Stimulated activated memory B cell treated with anti-CD40 and anti-IgM and Interleukin-4, amounts not matched to agents 10 μg/mL and 1 μg/mL and 100 μg/mL, for 72 hours (primary cell): ENCODE results near the gene TMEM63C.

ENCODE experiments used
- ATAC-seq: fragments of 150-1000 bp; cut with Tn5 transposase; 2 replicates; pipeline ENCODE4 v1.10.0; 2021
- H3K27ac Mint-ChIP-seq: one replicate; pipeline ENCODE4 v1.8.0; 2022; ENCODE audit warnings: mild to moderate bottlenecking, mixed read lengths
- H3K27me3 Mint-ChIP-seq: one replicate; pipeline ENCODE4 v1.8.0; 2022; ENCODE audit warnings: mixed read lengths
- H3K36me3 Mint-ChIP-seq: one replicate; pipeline ENCODE4 v1.8.0; 2022; ENCODE audit warnings: mixed read lengths
- H3K4me1 Mint-ChIP-seq: one replicate; pipeline ENCODE4 v1.8.0; 2022; ENCODE audit warnings: mixed read lengths
- H3K4me3 Mint-ChIP-seq: one replicate; pipeline ENCODE4 v1.8.0; 2022; ENCODE audit warnings: mild to moderate bottlenecking, moderate library complexity, mixed read lengths
- H3K9me3 Mint-ChIP-seq: one replicate; pipeline ENCODE4 v1.8.0; 2022; ENCODE audit warnings: mixed read lengths

The TMEM63C gene

GRCh38 chr14:77178656-77179055 lies 2.9 kb upstream of the TMEM63C start:
- H3K36me3 Mint-ChIP-seq, result no peaks in the 10 kb centered on the region
- no peaks in the 10 kb centered on the region for H3K9me3 Mint-ChIP-seq
- H3K27me3 Mint-ChIP-seq, result peaks cover under 1% of the 10 kb centered on the region
- no peak for ATAC-seq
- peaks cover 20% of the 10 kb centered on the region for H3K4me1 Mint-ChIP-seq
- H3K27ac Mint-ChIP-seq, result no peak overlapping the region
- no peak overlapping the region for H3K4me3 Mint-ChIP-seq

GRCh38 chr14:77180726-77181602 lies 634 bp upstream of the TMEM63C start:
- Mint-ChIP-seq H3K27me3 (peaks cover 15% of the 10 kb centered on the region), H3K27ac (peak overlapping the region; percentile 62)
- no peak for ATAC-seq

GRCh38 chr14:77183896-77184295 lies 2.3 kb downstream of the TMEM63C start:
- Mint-ChIP-seq H3K4me3 (no peak overlapping the region), H3K4me1 (peaks cover 23% of the 10 kb centered on the region), H3K27me3 (peaks cover 29% of the 10 kb centered on the region), H3K27ac (no peak overlapping the region), H3K9me3 (no peaks in the 10 kb centered on the region), H3K36me3 (no peaks in the 10 kb centered on the region)
- ATAC-seq, result no peak

More at GRCh38 chr14:77180726-77181602, 634 bp upstream of the TMEM63C start:
- Mint-ChIP-seq H3K9me3 (no peaks in the 10 kb centered on the region), H3K4me1 (peaks cover 27% of the 10 kb centered on the region), H3K4me3 (peak overlapping the region; percentile 77), H3K36me3 (no peaks in the 10 kb centered on the region)

GRCh38 chr14:77184396-77185092 lies 2.9 kb downstream of the TMEM63C start:
- H3K27ac Mint-ChIP-seq, result no peak overlapping the region
- ATAC-seq, result no peak
- H3K27me3 Mint-ChIP-seq, result peaks cover 29% of the 10 kb centered on the region
- peaks cover 23% of the 10 kb centered on the region for H3K4me1 Mint-ChIP-seq
- no peaks in the 10 kb centered on the region for H3K36me3 Mint-ChIP-seq
- no peak overlapping the region for H3K4me3 Mint-ChIP-seq
- H3K9me3 Mint-ChIP-seq, result no peaks in the 10 kb centered on the region

- H3K4me3 Mint-ChIP-seq, result no peak overlapping the region
- ATAC-seq, result no peak
- no peaks in the 10 kb centered on the region for H3K9me3 Mint-ChIP-seq
- H3K27me3 Mint-ChIP-seq, result peaks cover 29% of the 10 kb centered on the region
- no peaks in the 10 kb centered on the region for H3K36me3 Mint-ChIP-seq
- peaks cover 23% of the 10 kb centered on the region for H3K4me1 Mint-ChIP-seq
- H3K27ac Mint-ChIP-seq, result no peak overlapping the region
Observed at GRCh38 chr14:77185093-77185465, 3.5 kb downstream of the TMEM63C start.

- H3K4me1 Mint-ChIP-seq, result peaks cover 16% of the 10 kb centered on the region
- H3K27me3 Mint-ChIP-seq, result peaks cover 29% of the 10 kb centered on the region
- ATAC-seq, result no peak
- H3K36me3 Mint-ChIP-seq, result no peaks in the 10 kb centered on the region
- no peak overlapping the region for H3K27ac Mint-ChIP-seq
- H3K4me3 Mint-ChIP-seq, result no peak overlapping the region
- no peaks in the 10 kb centered on the region for H3K9me3 Mint-ChIP-seq
Observed at GRCh38 chr14:77186911-77187648, 5.5 kb downstream of the TMEM63C start.

- no peaks in the 10 kb centered on the region for H3K9me3 Mint-ChIP-seq
- H3K4me3 Mint-ChIP-seq, result no peak overlapping the region
- H3K27me3 Mint-ChIP-seq, result peaks cover 29% of the 10 kb centered on the region
- H3K4me1 Mint-ChIP-seq, result peaks cover 11% of the 10 kb centered on the region
- ATAC-seq, result peak; percentile 9
- H3K36me3 Mint-ChIP-seq, result no peaks in the 10 kb centered on the region
- H3K27ac Mint-ChIP-seq, result no peak overlapping the region
Observed at GRCh38 chr14:77187649-77188012, 6.0 kb downstream of the TMEM63C start.

- H3K27ac Mint-ChIP-seq, result no peak overlapping the region
- no peak overlapping the region for H3K4me3 Mint-ChIP-seq
- H3K27me3 Mint-ChIP-seq, result peaks cover 27% of the 10 kb centered on the region
- no peak for ATAC-seq
- H3K36me3 Mint-ChIP-seq, result no peaks in the 10 kb centered on the region
- H3K9me3 Mint-ChIP-seq, result no peaks in the 10 kb centered on the region
- H3K4me1 Mint-ChIP-seq, result peaks cover 4% of the 10 kb centered on the region
Observed at GRCh38 chr14:77189479-77189878, 7.9 kb downstream of the TMEM63C start.

GRCh38 chr14:77190977-77191376 lies 9.4 kb downstream of the TMEM63C start:
- H3K27me3 Mint-ChIP-seq, result peaks cover 14% of the 10 kb centered on the region
- ATAC-seq, result no peak
- H3K27ac Mint-ChIP-seq, result no peak overlapping the region
- no peaks in the 10 kb centered on the region for H3K36me3 Mint-ChIP-seq
- no peaks in the 10 kb centered on the region for H3K4me1 Mint-ChIP-seq
- H3K9me3 Mint-ChIP-seq, result no peaks in the 10 kb centered on the region
- no peak overlapping the region for H3K4me3 Mint-ChIP-seq

- no peaks in the 10 kb centered on the region for H3K4me1 Mint-ChIP-seq
- H3K27ac Mint-ChIP-seq, result no peak overlapping the region
- H3K4me3 Mint-ChIP-seq, result no peak overlapping the region
- ATAC-seq, result no peak
- no peaks in the 10 kb centered on the region for H3K36me3 Mint-ChIP-seq
- peaks cover 20% of the 10 kb centered on the region for H3K27me3 Mint-ChIP-seq
- no peaks in the 10 kb centered on the region for H3K9me3 Mint-ChIP-seq
Observed at GRCh38 chr14:77194706-77195105, 13.1 kb downstream of the TMEM63C start.

GRCh38 chr14:77195766-77196165 lies 14.2 kb downstream of the TMEM63C start:
- Mint-ChIP-seq H3K27ac (no peak overlapping the region), H3K4me1 (no peaks in the 10 kb centered on the region), H3K4me3 (no peak overlapping the region), H3K27me3 (peaks cover 30% of the 10 kb centered on the region), H3K36me3 (no peaks in the 10 kb centered on the region), H3K9me3 (no peaks in the 10 kb centered on the region)
- ATAC-seq, result no peak

GRCh38 chr14:77197988-77198387 lies 16.4 kb downstream of the TMEM63C start:
- Mint-ChIP-seq H3K36me3 (no peaks in the 10 kb centered on the region), H3K4me1 (no peaks in the 10 kb centered on the region), H3K27me3 (peaks cover 38% of the 10 kb centered on the region), H3K9me3 (no peaks in the 10 kb centered on the region), H3K27ac (no peak overlapping the region), H3K4me3 (no peak overlapping the region)
- ATAC-seq, result no peak

- H3K4me3 Mint-ChIP-seq, result no peak overlapping the region
Observed at GRCh38 chr14:77198561-77198960, 17.0 kb downstream of the TMEM63C start.

GRCh38 chr14:77199590-77199989 lies 18.0 kb downstream of the TMEM63C start:
- Mint-ChIP-seq H3K36me3 (no peaks in the 10 kb centered on the region), H3K4me3 (no peak overlapping the region), H3K4me1 (no peaks in the 10 kb centered on the region), H3K27me3 (peaks cover 41% of the 10 kb centered on the region), H3K9me3 (no peaks in the 10 kb centered on the region), H3K27ac (no peak overlapping the region)
- ATAC-seq, result no peak

More at GRCh38 chr14:77198561-77198960, 17.0 kb downstream of the TMEM63C start:
- Mint-ChIP-seq H3K36me3 (no peaks in the 10 kb centered on the region), H3K4me1 (no peaks in the 10 kb centered on the region), H3K27ac (no peak overlapping the region), H3K27me3 (peaks cover 38% of the 10 kb centered on the region), H3K9me3 (no peaks in the 10 kb centered on the region)
- ATAC-seq, result no peak

GRCh38 chr14:77200406-77200985 lies 18.9 kb downstream of the TMEM63C start:
- Mint-ChIP-seq H3K4me1 (no peaks in the 10 kb centered on the region), H3K27ac (no peak overlapping the region), H3K9me3 (no peaks in the 10 kb centered on the region), H3K4me3 (no peak overlapping the region), H3K36me3 (no peaks in the 10 kb centered on the region), H3K27me3 (peaks cover 49% of the 10 kb centered on the region)
- ATAC-seq, result no peak
